Hematopoietic multipotent progenitor cell (in vitro differentiated cells): ENCODE data around the gene DOK5. TPM values are rescaled to one million over a fixed set of nuclear protein-coding genes. Genes with fewer than 3 reads are reported as not detected.
"Not testable (repeated sequence)": the region's sequence is repeated elsewhere in the genome, so short reads cannot be mapped to it uniquely, and the experiment has no call there.

Source experiments
- DNase-seq, 3 donors: peaks; one replicate each; pipeline ENCODE4 v3.0.0-alpha.2; 2011 to 2015; ENCODE audit warnings: low read depth in 2 of 3, low spot score in 2 of 3
- total RNA-seq: library from RNA; depleted of rRNA; stranded (reverse); fragments of >200 nt; gene quantifications from one replicate; pipeline ENCODE4 v1.2.3, GENCODE V29; 2012

Gene DOK5
- 0.54 TPM for total RNA-seq

- DNase-seq, result peak in 1 of 3 donors; percentile 14
Observed at GRCh38 chr20:54475334-54476168, at the start of gene DOK5. TSS of gene DOK5 (plus strand) at chr20:54475593. CDS start at chr20:54475947, 354 bp downstream.

GRCh38 chr20:54429364-54429763 is 46.0 kb upstream of the DOK5 start:
- DNase-seq, result no peak

GRCh38 chr20:54431156-54431944 is 44.0 kb upstream of the DOK5 start:
- no peak for DNase-seq

DNA sequence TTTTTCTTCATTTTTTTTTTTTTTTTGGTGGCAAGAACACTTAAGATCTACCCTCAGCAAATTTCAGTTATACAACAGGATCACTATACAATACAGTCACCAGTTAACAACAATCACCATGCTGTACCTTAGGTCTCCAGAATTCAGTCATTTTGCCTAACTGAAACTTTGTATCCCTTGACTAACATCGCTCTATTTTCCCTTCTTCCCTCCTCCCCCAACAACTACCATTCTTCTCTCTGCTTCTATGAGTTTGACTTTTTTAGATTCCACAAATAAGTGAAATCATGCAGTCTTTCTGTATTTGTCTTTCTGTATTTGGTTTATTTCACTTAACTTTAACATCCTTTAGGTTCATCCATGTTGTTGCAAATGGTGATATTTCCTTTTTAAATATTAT is 42.4 kb upstream of the DOK5 start:
- no peak for DNase-seq

- DNase-seq, result no peak
Observed at GRCh38 chr20:54433636-54434035, 41.8 kb upstream of the DOK5 start.

DNA sequence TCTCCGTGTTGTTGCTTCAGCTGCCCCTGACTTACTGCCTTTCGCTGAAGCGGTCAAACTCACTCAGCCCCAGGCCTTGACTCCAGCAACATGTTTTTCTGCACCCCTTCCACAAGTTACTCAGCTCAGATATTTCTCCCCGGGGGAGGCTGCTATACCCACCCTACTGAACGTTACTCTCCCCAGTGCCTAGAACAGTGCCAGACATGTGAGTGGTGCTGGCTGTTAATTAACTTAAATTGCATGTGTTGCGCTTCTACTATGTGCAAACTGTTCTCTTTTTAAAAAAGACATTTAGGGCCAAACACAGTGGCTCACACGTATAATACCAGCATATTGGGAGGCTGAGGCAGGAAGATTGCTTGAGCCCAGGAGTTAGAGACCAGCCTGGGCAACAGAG is 41.2 kb upstream of the DOK5 start:
- no peak for DNase-seq

GRCh38 chr20:54435015-54435414 is 40.4 kb upstream of the DOK5 start:
- DNase-seq, result no peak

- not testable (repeated sequence) for DNase-seq
Observed at GRCh38 chr20:54436410-54436809, 39.0 kb upstream of the DOK5 start.

- no peak for DNase-seq
Observed at GRCh38 chr20:54438166-54438565, 37.2 kb upstream of the DOK5 start.

- DNase-seq, result no peak
Observed at GRCh38 chr20:54450207-54450606, 25.2 kb upstream of the DOK5 start.

DNA sequence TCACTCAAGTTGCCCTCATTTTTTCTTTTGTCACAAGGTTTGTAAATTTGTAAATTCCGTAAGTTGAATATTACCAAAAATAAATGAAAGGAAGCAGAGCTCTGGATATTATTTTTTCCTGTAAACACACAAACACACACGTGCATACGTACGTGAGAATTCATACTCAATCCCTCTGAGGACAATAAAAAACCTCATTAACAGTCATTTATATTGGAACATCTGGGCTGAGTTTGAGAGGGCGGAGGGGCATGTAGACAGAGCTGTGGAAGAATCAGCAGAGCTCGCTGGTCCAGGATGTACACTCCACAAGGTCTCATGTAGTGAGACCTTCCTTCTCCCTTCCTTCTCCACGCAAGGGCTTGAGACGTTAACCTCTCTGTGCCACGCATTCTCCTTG is 24.2 kb upstream of the DOK5 start:
- no peak for DNase-seq

DNA sequence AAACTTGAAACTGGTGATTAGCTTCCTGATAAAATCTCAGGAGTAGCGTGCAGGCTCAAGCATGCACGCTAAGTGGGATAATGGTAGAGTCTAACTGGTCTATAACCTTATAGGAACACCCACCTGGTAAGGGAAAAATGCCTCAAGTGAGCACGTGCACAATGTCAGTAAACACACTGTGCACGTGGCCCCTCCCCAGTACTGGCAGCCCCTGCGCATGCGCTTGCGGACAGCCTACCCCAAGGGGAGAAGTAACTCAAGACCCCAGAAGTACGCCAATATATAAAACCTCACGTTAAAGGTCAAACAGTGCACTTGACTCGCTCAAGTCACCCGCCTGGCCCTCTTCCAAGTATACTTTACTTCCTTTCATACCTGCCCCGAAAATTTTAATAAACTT is 23.1 kb upstream of the DOK5 start:
- no peak for DNase-seq

- no peak for DNase-seq
Observed at GRCh38 chr20:54454982-54455381, 20.4 kb upstream of the DOK5 start.

DNA sequence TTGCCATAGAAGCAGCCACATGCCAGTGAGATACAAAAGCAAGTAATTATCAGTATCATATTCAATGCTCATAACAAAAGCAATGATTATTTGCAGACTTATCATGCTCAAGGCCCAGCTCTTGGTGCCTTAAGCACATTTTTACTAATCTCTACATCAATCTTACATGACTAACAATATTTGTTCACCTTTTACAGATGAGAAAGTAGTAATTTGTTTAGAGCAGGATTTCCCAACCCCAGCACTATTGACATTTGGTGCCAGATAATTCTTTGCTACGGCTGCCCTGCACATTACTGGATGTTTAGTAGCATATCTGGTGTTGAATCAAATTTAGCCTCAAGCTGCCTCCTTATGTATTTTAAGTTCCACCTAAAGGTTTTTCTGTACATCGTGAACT is 19.0 kb upstream of the DOK5 start:
- no peak for DNase-seq

- no peak for DNase-seq
Observed at GRCh38 chr20:54456961-54457360, 18.4 kb upstream of the DOK5 start.

DNA sequence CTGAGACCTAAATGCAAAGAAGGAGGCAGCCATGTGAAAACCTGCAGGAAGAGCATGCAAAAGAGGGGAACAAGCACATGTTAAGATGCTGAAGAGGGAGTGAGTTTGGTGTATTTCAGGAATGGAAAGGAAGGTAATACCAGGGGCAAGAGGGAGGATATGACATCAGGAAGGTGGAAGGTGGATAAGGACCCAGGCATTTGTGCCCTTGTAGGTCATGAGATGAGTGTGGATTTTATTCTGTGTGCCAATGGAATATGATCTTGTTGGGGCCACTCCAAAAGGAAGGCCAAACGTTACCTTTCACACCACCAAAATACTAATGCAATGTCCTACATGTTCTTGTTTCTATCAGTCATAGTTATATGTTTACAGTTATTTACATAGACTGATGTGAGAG is 17.2 kb upstream of the DOK5 start:
- DNase-seq, result no peak

DNA sequence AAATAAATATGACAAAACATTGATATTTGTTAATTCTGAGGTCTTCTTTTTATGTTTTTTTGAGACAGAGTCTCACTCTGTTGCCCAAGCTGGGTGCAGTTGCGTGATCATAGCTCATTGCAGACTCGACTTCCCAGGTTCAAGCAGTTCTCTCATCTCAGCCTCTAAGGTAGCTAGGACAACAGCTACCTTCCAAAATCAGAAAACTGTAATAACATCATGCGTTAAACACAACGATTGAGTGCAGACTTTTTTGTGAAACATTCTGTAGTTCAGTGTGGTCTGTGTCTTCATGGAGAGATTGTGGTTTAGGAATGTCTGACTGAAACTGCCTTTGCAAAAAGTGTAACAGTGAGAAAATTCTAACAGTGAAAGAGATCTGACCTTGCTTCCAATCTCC is 16.1 kb upstream of the DOK5 start:
- no peak for DNase-seq

- no peak for DNase-seq
Observed at GRCh38 chr20:54464003-54464402, 11.4 kb upstream of the DOK5 start.

DNA sequence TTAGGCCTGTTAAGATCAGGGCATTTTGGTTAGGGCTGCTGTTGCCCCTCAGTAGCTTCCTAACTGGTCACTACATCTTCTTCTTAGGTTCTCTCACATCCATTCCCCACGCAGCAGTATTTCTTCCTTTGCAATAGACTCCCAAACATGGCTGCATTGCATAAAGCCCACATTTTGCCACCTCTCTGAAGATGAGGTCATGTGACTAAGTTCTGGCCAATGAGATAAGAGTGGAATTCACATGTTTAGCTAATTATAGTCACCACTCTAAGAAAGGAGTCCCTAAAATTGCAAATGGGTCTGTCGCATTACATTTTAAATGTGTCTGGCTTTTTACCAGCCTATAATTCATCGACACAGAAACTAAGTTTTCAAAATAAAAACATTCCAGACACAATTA is 9.3 kb upstream of the DOK5 start:
- DNase-seq, result no peak

- no peak for DNase-seq
Observed at GRCh38 chr20:54467622-54468021, 7.8 kb upstream of the DOK5 start.

DNA sequence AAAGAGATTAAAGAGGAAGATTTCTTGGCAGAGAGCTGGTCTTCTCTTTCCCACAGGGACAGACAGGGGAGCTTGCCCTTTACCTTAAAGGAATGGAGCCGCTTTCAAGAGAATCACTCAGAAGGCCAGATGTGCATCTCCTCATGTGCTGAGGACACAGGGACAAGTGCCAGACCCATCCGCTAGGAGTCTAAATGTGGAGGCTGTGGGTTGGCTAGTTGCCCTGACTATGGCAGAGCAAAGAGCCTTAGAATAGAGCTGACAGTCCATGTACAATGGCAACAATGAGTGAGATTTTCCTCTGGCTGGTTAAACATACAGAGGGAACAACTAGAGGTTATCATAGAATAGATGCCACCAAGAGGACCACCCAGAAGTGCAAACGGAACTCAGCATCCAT is 7.3 kb upstream of the DOK5 start:
- DNase-seq, result no peak

GRCh38 chr20:54469293-54469692 is 6.1 kb upstream of the DOK5 start:
- no peak for DNase-seq
